Gastroesophageal sphincter (tissue), 3 donors: Measurements from ENCODE around the gene PCSK4.

Experiments used
- CTCF ChIP-seq, 4 experiments: fragments of 200-600 bp in 2 of 4; fragments of 450-650 bp in 2 of 4; sonication (generic) in 1 of 4; IDR thresholded peaks; one replicate each; pipeline ENCODE4 v1.5.1; 2017 to 2019; ENCODE audit warnings: antibody characterized with exemption in 4 of 4, mild to moderate bottlenecking in 2 of 4, moderate library complexity in 2 of 4
- POLR2AphosphoS5 ChIP-seq: sonication (generic); formaldehyde crosslinking; IDR thresholded peaks from one replicate; pipeline ENCODE4 v1.6.1; 2017; ENCODE audit warnings: antibody characterized with exemption

DNA sequence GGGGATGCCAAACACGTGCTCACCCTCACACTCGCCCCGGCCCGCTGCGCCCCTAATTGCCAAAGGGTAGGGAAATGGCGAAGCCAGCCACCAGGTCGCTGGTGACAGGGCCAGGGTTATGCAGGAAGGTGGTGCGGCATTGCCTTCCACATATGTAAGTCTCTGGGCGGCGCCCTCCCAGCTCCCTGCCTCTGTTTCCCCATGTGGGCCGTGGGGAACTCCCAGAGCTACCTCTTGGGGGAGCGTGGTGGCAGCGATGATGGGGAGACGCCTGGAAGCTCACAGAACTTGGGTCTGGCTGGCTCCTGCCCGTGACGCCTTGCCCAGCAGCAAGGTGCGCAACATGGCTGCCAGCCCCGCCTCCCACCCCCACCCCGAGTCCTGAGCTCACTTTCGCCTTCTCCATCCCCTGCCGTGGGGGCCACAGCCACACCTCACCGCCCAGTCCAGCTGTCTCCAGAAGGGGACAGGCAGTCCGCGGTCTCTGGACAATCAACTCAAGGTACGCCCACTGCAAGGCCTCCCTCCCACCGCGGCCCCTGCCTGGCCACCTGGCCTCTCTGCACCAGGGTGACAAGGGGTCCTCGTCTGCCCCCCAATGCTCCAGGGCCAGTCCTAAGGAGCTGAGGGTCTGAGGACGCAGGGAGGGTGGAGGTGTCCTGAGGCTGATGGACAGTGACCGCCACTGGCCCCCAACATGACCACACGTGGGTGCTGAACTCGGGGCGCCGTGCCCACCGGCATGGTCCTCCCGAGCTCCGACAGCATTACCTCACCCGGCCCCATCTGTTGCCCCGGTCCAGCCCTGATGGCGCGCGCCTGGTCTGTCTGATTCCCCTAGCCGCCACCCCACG is 17.7 kb downstream of the PCSK4 start:
- TF ChIP-seq CTCF (IDR thresholded peaks at IDR 0.05) (no peak), POLR2AphosphoS5 (no peak)
